ENCODE measurements around the gene PATJ. TPM values are rescaled to one million over a fixed set of nuclear protein-coding genes. Genes with fewer than 3 reads are reported as not detected.
"Not testable (repeated sequence)": the region's sequence is repeated elsewhere in the genome, so short reads cannot be mapped to it uniquely, and the experiment has no call there.

PATJ gene
- total RNA-seq, 1 donor from 2014 or later = 39.4 TPM

- peak; percentile 94 for TF ChIP-seq CTCF (conservative IDR thresholded peaks at IDR 0.05)
- H3K27me3 Mint-ChIP-seq = no peaks in the 10 kb centered on the region
- H3K9me3 Mint-ChIP-seq = no peaks in the 10 kb centered on the region
- no peak overlapping the region for H3K27ac Mint-ChIP-seq
- no peaks in the 10 kb centered on the region for H3K36me3 Mint-ChIP-seq
- H3K4me1 Mint-ChIP-seq (ENCODE audit: unreplicated experiment) = peaks cover 29% of the 10 kb centered on the region
- DNase-seq (ENCODE audit: extremely low spot score, unreplicated experiment) = no peak
- H3K4me3 Mint-ChIP-seq = no peak overlapping the region
Observed at GRCh38 chr1:62175568-62176179, 433.4 kb downstream of the PATJ start.

DNA sequence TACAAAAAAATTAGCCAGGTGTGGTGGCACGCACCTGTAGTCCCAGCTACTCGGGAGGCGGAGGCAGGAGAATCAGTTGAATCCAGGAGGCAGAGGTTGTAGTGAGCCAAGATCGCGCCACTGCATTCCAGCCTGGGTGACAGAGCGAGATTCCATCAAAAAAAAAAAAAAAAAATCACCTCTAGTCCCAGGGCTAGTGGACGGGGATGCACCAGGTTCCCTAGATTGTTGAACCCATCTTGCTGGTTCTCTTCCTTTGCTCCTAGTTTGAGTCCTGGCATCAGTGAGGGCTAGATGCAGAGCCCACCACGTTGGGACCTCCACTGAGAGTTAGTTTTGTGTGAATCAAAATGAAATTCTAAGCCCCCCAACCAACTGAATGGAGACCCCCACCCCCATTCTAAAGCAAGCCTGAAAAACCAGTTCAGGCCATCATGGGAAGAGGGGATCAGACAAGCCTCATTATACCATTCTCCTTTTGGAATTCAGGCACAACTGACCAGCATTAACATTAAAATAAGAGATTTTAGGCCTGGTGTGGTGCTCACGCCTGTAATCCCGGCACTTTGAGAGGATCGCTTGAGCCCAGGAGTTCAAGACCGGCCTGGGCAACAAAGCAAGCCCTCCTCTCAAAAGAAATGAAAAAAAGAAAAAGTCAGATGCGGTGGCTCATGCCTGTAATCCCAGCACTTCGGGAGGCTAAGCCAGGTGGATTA lies 434.5 kb downstream of the PATJ start:
- H3K4me1 Mint-ChIP-seq (ENCODE audit: unreplicated experiment) = peaks cover 31% of the 10 kb centered on the region
- H3K36me3 Mint-ChIP-seq = no peaks in the 10 kb centered on the region
- no peak for DNase-seq (ENCODE audit: extremely low spot score, unreplicated experiment)
- H3K27me3 Mint-ChIP-seq = no peaks in the 10 kb centered on the region
- TF ChIP-seq CTCF (conservative IDR thresholded peaks at IDR 0.05) = no peak
- no peak overlapping the region for H3K4me3 Mint-ChIP-seq
- H3K27ac Mint-ChIP-seq = no peak overlapping the region
- H3K9me3 Mint-ChIP-seq = no peaks in the 10 kb centered on the region

DNA sequence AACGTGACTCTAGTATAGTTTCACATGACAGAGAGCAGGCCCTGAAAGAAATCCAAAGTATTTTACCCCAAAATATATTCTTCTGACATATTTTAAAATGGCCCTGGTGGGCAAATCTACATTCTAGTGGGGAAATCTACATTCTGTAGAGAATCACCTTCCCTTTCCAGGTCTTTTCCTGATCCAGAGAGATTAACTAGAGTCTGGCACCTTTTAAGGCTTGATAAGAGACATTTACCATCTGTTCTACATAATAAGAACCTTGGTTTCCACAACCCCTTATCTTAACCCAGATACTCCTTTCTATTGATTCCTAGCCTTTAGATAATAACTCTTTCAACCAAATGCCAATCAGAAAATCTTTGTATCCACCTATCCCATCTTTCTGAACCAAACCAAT lies 435.3 kb downstream of the PATJ start:
- H3K36me3 Mint-ChIP-seq = no peaks in the 10 kb centered on the region
- no peaks in the 10 kb centered on the region for H3K9me3 Mint-ChIP-seq
- no peak for TF ChIP-seq CTCF (conservative IDR thresholded peaks at IDR 0.05)
- no peak overlapping the region for H3K27ac Mint-ChIP-seq
- H3K4me1 Mint-ChIP-seq (ENCODE audit: unreplicated experiment) = peaks cover 38% of the 10 kb centered on the region
- no peak for DNase-seq (ENCODE audit: extremely low spot score, unreplicated experiment)
- H3K4me3 Mint-ChIP-seq = no peak overlapping the region
- no peaks in the 10 kb centered on the region for H3K27me3 Mint-ChIP-seq

- Mint-ChIP-seq H3K27ac (no peak overlapping the region), H3K27me3 (no peaks in the 10 kb centered on the region), H3K4me3 (no peak overlapping the region), H3K36me3 (no peaks in the 10 kb centered on the region), H3K4me1 (ENCODE audit: unreplicated experiment) (peaks cover 45% of the 10 kb centered on the region), H3K9me3 (no peaks in the 10 kb centered on the region)
- TF ChIP-seq CTCF (conservative IDR thresholded peaks at IDR 0.05) = no peak
- DNase-seq (ENCODE audit: extremely low spot score, unreplicated experiment) = no peak
Observed at GRCh38 chr1:62178372-62178771, 436.1 kb downstream of the PATJ start.

DNA sequence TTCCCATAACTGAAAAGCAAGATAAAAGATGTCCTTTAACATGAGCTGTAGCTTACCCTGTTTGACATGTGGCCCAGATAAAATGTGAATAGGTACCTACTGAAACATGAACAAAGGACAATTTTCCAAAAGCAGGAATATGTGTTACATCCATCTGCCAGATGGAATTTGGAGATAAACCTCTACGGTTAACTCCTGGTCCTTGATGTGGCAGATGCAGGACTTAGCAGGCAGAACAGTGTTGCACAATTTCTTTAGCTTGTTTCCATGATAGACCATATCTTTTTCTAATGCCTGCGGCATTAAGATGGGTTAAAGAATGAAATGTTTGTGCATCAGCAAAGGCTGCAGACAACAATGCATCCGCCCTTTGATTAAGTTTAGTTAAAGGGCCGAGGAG lies 437.8 kb downstream of the PATJ start:
- H3K9me3 Mint-ChIP-seq; H3K36me3 Mint-ChIP-seq; H3K4me3 Mint-ChIP-seq; DNase-seq (ENCODE audit: extremely low spot score, unreplicated experiment); H3K27me3 Mint-ChIP-seq: not testable (repeated sequence)
- peaks cover 50% of the 10 kb centered on the region for H3K4me1 Mint-ChIP-seq (ENCODE audit: unreplicated experiment)
- peak overlapping the region; percentile 63 for H3K27ac Mint-ChIP-seq

GRCh38 chr1:62180639-62181038 lies 438.4 kb downstream of the PATJ start:
- no peaks in the 10 kb centered on the region for H3K36me3 Mint-ChIP-seq
- no peak for DNase-seq (ENCODE audit: extremely low spot score, unreplicated experiment)
- H3K9me3 Mint-ChIP-seq = no peaks in the 10 kb centered on the region
- H3K27me3 Mint-ChIP-seq = no peaks in the 10 kb centered on the region
- peaks cover 50% of the 10 kb centered on the region for H3K4me1 Mint-ChIP-seq (ENCODE audit: unreplicated experiment)
- no peak for TF ChIP-seq CTCF (conservative IDR thresholded peaks at IDR 0.05)
- peak overlapping the region; percentile 45 for H3K4me3 Mint-ChIP-seq
- peak overlapping the region; percentile 87 for H3K27ac Mint-ChIP-seq

Measured in type B pancreatic cell (in vitro differentiated cells).